Endothelial cell of umbilical vein (primary cell): ENCODE data around the gene SKAP1. TPM values are rescaled to one million over a fixed set of nuclear protein-coding genes. Genes with fewer than 3 reads are reported as not detected.

Experiments
- BruUV-seq: library from RNA; stranded (reverse); fragments of 400-500 nt; replicated peaks from 2 replicates; lab custom pipeline; 2021; lab: Mats Ljungman, UMichigan
- CTCF ChIA-PET: fragments of 300-600, 350-600 bp; sonication (Branson Sonifier 250); formaldehyde crosslinking; loops from one replicate; lab custom pipeline; 2021; ENCODE audit warnings: antibody characterized with exemption, inconsistent platforms; lab: Charles Lee
- POLR2A ChIA-PET: fragments of 300-600, 350-600 bp; sonication (Branson Sonifier 250); formaldehyde crosslinking; loops from one replicate; lab custom pipeline; 2021; ENCODE audit warnings: antibody characterized with exemption, inconsistent platforms; lab: Charles Lee
- DNase-seq: peaks from one replicate; pipeline ENCODE4 v3.0.0-alpha.2; 2011; ENCODE audit warnings: low read depth, low spot score
- FAIRE-seq: peaks from 2 replicates; lab custom pipeline; 2011; peaks lifted over from hg19 to GRCh38; lab: Jason Lieb, UNC
- H2AFZ ChIP-seq: 2 replicates; pipeline ENCODE4 v1.6.0; 2012; ENCODE audit warnings: low read depth, low read length, control low read depth, inconsistent platforms
- H3K27ac ChIP-seq: 2 replicates; pipeline ENCODE4 v1.5.1; 2011; ENCODE audit warnings: low read depth, mild to moderate bottlenecking, control low read depth, low read length, moderate library complexity; ENCODE audit not compliant: insufficient read depth
- H3K27me3 ChIP-seq, 2 experiments: 2 replicates each; pipeline versions ENCODE4 v1.6.0 to v1.6.1; 2011; ENCODE audit warnings: low read length in 2 of 2, mixed read lengths in 1 of 2; ENCODE audit not compliant: control insufficient read depth in 2 of 2, insufficient read depth in 2 of 2
- H3K36me3 ChIP-seq, 2 experiments: 2 replicates in 1 of 2; 3 replicates in 1 of 2; pipeline ENCODE4 v1.5.1; 2011; ENCODE audit warnings: low read length in 2 of 2, mild to moderate bottlenecking in 1 of 2, moderate library complexity in 1 of 2; ENCODE audit not compliant: control insufficient read depth in 2 of 2, insufficient read depth in 2 of 2; ENCODE audit errors: extremely low read depth in 1 of 2
- H3K4me1 ChIP-seq: 3 replicates; pipeline ENCODE4 v1.5.1; 2011; ENCODE audit warnings: mild to moderate bottlenecking, low read length; ENCODE audit not compliant: control insufficient read depth, insufficient read depth; ENCODE audit errors: extremely low read depth
- H3K4me2 ChIP-seq: 2 replicates; pipeline ENCODE4 v1.6.1; 2011; ENCODE audit warnings: low read length, control low read depth, mixed read lengths; ENCODE audit not compliant: insufficient read depth
- H3K4me3 ChIP-seq, 3 experiments: fragments of 200-600 bp in 1 of 3; sonication (generic), shearing (Covaris generic) in 1 of 3; replicated peaks in 1 of 3; 2 replicates each; pipeline ENCODE4 v1.5.1; 2011 to 2016; ENCODE audit warnings: control low read depth in 3 of 3, low read length in 3 of 3, mild to moderate bottlenecking in 2 of 3, inconsistent platforms in 1 of 3, low read depth in 1 of 3, moderate library complexity in 1 of 3; ENCODE audit not compliant: insufficient read depth in 1 of 3
- H3K79me2 ChIP-seq: 2 replicates; pipeline ENCODE4 v1.6.0; 2012; ENCODE audit warnings: low read length, inconsistent platforms; ENCODE audit not compliant: control insufficient read depth, insufficient read depth
- H3K9ac ChIP-seq: replicated peaks from 2 replicates; pipeline ENCODE3; 2011; ENCODE audit warnings: low read length, control low read depth; ENCODE audit not compliant: insufficient read depth; ENCODE audit errors: extremely low read depth
- H3K9me1 ChIP-seq: replicated peaks from 3 replicates; pipeline ENCODE4 v1.6.0; 2011; ENCODE audit warnings: mild to moderate bottlenecking, low read length; ENCODE audit not compliant: control insufficient read depth, insufficient read depth; ENCODE audit errors: extremely low read depth
- H3K9me3 ChIP-seq: replicated peaks from 2 replicates; pipeline ENCODE4 v1.5.1; 2012; ENCODE audit warnings: low read length, inconsistent platforms; ENCODE audit not compliant: control insufficient read depth, insufficient read depth
- H4K20me1 ChIP-seq: replicated peaks from 2 replicates; pipeline ENCODE3; 2011; ENCODE audit warnings: mild to moderate bottlenecking, low read length; ENCODE audit not compliant: control insufficient read depth, insufficient read depth; ENCODE audit errors: extremely low read depth
- EZH2 ChIP-seq: IDR thresholded peaks from 2 replicates; pipeline ENCODE4 v1.6.1; 2012; ENCODE audit warnings: borderline replicate concordance, low read depth, mild to moderate bottlenecking, moderate library complexity, low read length, inconsistent platforms; ENCODE audit not compliant: severe bottlenecking
- FOS ChIP-seq: IDR thresholded peaks from 2 replicates; pipeline ENCODE4 v1.6.1; 2011; ENCODE audit warnings: mild to moderate bottlenecking, low read length, moderate library complexity, borderline replicate concordance; ENCODE audit not compliant: insufficient read depth
- GATA2 ChIP-seq: IDR thresholded peaks from 2 replicates; pipeline ENCODE4 v1.7.0; 2011; ENCODE audit warnings: low read depth, mild to moderate bottlenecking, moderate library complexity, mixed read lengths, low read length; ENCODE audit not compliant: insufficient read length, insufficient read depth
- JUN ChIP-seq: IDR thresholded peaks from 2 replicates; pipeline ENCODE4 v1.6.1; 2011; ENCODE audit warnings: borderline replicate concordance, low read depth; ENCODE audit not compliant: insufficient read length, insufficient read depth
- MYC ChIP-seq: IDR thresholded peaks from one replicate; pipeline ENCODE4 v1.6.1; 2011; ENCODE audit warnings: mild to moderate bottlenecking, low read depth, low read length
- POLR2A ChIP-seq: IDR thresholded peaks from 2 replicates; pipeline ENCODE4 v1.6.1; 2012; ENCODE audit warnings: low read depth, mild to moderate bottlenecking, control low read depth, low read length
- POLR2AphosphoS5 ChIP-seq: IDR thresholded peaks from 2 replicates; pipeline ENCODE4 v1.6.1; 2012; ENCODE audit warnings: low read depth, mild to moderate bottlenecking, control low read depth, low read length, moderate library complexity; ENCODE audit not compliant: insufficient read depth
- dilution Hi-C: fragments of 300-500 bp; cut with MboI; formaldehyde crosslinking; loops from one replicate; pipeline ENCODE4 v1.15.0; 2019; ENCODE audit warnings: low sequenced_read_pairs; ENCODE audit not compliant: extremely low pct_ligation_motif_present
- intact Hi-C: fragments of 100-400 bp; cut with micrococcal nuclease; formaldehyde crosslinking; loops from one replicate; pipeline ENCODE4 v1.10.0; 2022
- polyA plus RNA-seq, 4 experiments: library from polyadenylated mRNA; depleted of rRNA in 3 of 4; stranded (reverse) in 3 of 4; unstranded in 1 of 4; fragments of >200 nt; gene quantifications; 2 replicates each; pipeline versions ENCODE4 v1.2.1 to v1.2.3, GENCODE V29; 2011 to 2012; ENCODE audit warnings: missing spikeins in 1 of 4
- total RNA-seq: library from RNA; stranded (reverse); gene quantifications from 2 replicates; pipeline ENCODE4 v1.2.3, GENCODE V29; 2021
- TF ChIP-seq, protein P1 (sequence below): IDR thresholded peaks from 2 replicates; pipeline ENCODE4 v1.6.1; 2011; ENCODE audit not compliant: insufficient read depth, insufficient read length
- TF ChIP-seq, protein P2 (sequence below), 2 donors: IDR thresholded peaks; 1 replicate in 1 of 2; 2 replicates in 1 of 2; pipeline ENCODE4 v1.5.1; 2011; ENCODE audit warnings: low read length in 2 of 2, mild to moderate bottlenecking in 2 of 2, moderate library complexity in 2 of 2, control low read depth in 1 of 2, inconsistent platforms in 1 of 2, low read depth in 1 of 2; ENCODE audit not compliant: insufficient read depth in 1 of 2; ENCODE audit errors: extremely low read depth in 1 of 2

SKAP1 gene
- total and polyA plus RNA-seq, 2 donors (not counting 3 experiments of a cell fraction or from before 2014, with no cell fraction given): 0.75 TPM; not detected in 1

DNA sequence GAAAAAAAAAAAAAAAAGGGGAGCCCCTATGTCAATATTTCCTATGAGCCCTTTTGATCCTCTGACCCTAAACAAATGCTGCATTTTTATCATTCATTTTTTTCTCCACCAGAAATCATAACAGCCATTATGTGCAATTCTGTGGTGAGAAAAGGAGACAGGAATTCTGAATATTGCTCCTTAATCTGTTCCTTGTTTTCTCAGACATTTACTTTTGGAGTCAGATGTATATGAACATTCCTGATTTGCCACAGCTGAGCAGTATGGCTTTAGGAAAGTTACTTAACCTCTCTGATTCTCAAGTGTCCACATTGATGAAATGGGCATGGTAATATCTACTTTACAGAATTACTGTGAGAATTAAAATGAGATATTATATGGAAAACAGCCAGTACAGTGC lies 144.4 kb downstream of the SKAP1 start:
- H3K27me3 ChIP-seq: no peaks in the 10 kb centered on the region
- ChIA-PET POLR2A (no interaction called here), CTCF (interaction anchor here (0.8 to 3.4 kb wide), 2 partner anchors 23 to 70 kb away, joined by 3 to 23 read pairs; no protein-coding TSS in a partner anchor)
- peaks cover 3% of the 10 kb centered on the region for H3K4me1 ChIP-seq
- H3K36me3 ChIP-seq: no peaks in the 10 kb centered on the region
- intact Hi-C loops: no loop called here
- dilution Hi-C loops: no loop called here
- no peak for FAIRE-seq
- no peaks in the 10 kb centered on the region for H3K9me3 ChIP-seq
- no peaks in the 10 kb centered on the region for H4K20me1 ChIP-seq
- H3K9me1 ChIP-seq: no peaks in the 10 kb centered on the region
- no peak overlapping the region for H2AFZ ChIP-seq
- no TSS peak for BruUV-seq
- no peak for TF ChIP-seq FOS
- H3K4me3 ChIP-seq: no peak overlapping the region
- no peaks in the 10 kb centered on the region for H3K79me2 ChIP-seq
- no peak overlapping the region for H3K27ac ChIP-seq
- no peak overlapping the region for H3K4me2 ChIP-seq
- DNase-seq: no peak
- H3K9ac ChIP-seq: no peak overlapping the region

DNA sequence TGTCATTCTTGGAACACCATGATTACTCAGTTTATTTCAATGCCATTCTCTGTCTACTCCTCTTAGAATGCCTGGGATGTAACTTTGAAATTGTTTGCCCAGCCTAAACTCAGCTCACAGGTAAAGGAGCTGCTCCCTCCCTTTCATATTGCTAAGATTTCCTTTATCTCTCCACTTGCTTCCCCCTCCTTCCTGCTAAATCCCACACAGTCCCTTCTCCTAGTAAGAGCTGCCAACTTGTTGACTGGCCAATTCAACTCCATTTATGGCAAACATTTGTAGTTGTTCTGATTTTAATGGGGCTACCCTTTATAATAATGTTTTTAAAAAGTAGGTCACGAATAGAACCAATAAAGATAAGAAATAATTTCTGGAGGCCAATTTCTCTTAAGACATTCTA lies 146.1 kb downstream of the SKAP1 start:
- Histone ChIP-seq H3K4me2 (no peak overlapping the region), H3K9me3 (no peaks in the 10 kb centered on the region), H3K9ac (no peak overlapping the region), H3K9me1 (no peaks in the 10 kb centered on the region), H3K27ac (no peak overlapping the region), H4K20me1 (no peaks in the 10 kb centered on the region), H3K4me1 (no peaks in the 10 kb centered on the region), H3K4me3 (no peak overlapping the region), H3K36me3 (no peaks in the 10 kb centered on the region), H2AFZ (no peak overlapping the region), H3K79me2 (no peaks in the 10 kb centered on the region), H3K27me3 (no peaks in the 10 kb centered on the region)
- intact Hi-C loops (no loop called here), dilution Hi-C loops (no loop called here)
- DNase-seq: no peak
- BruUV-seq: no TSS peak
- POLR2A ChIA-PET: no interaction called here
- CTCF ChIA-PET: interaction anchor here (1.0 to 3.4 kb wide), 4 partner anchors 9 to 23 kb away, joined by 3 to 10 read pairs (median 6); no protein-coding TSS in a partner anchor
- no peak for FAIRE-seq
- no peak for TF ChIP-seq EZH2
- TF ChIP-seq MYC: no peak
- TF ChIP-seq, protein P1, sequence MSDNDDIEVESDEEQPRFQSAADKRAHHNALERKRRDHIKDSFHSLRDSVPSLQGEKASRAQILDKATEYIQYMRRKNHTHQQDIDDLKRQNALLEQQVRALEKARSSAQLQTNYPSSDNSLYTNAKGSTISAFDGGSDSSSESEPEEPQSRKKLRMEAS: no peak
- no peak for TF ChIP-seq POLR2A
- TF ChIP-seq POLR2AphosphoS5: no peak
- no peak for TF ChIP-seq FOS
- TF ChIP-seq, protein P2, sequence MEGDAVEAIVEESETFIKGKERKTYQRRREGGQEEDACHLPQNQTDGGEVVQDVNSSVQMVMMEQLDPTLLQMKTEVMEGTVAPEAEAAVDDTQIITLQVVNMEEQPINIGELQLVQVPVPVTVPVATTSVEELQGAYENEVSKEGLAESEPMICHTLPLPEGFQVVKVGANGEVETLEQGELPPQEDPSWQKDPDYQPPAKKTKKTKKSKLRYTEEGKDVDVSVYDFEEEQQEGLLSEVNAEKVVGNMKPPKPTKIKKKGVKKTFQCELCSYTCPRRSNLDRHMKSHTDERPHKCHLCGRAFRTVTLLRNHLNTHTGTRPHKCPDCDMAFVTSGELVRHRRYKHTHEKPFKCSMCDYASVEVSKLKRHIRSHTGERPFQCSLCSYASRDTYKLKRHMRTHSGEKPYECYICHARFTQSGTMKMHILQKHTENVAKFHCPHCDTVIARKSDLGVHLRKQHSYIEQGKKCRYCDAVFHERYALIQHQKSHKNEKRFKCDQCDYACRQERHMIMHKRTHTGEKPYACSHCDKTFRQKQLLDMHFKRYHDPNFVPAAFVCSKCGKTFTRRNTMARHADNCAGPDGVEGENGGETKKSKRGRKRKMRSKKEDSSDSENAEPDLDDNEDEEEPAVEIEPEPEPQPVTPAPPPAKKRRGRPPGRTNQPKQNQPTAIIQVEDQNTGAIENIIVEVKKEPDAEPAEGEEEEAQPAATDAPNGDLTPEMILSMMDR (IDR thresholded peaks at IDR 0.05; ENCODE audit: extremely low read depth in 1 of 2, insufficient read depth in 1 of 2, low read depth in 1 of 2, low read length in 2 of 2): no peak
- TF ChIP-seq GATA2: no peak
- no peak for TF ChIP-seq JUN
